Glutamatergic neuron (in vitro differentiated cells): ENCODE measurements around the gene TGFBR2. TPM values are rescaled to one million over a fixed set of nuclear protein-coding genes. Genes with fewer than 3 reads are reported as not detected.

ENCODE experiments used
- DNase-seq: peaks from one replicate; pipeline ENCODE4 v3.0.0; 2022
- H3K27ac Mint-ChIP-seq: one replicate; pipeline ENCODE4 v1.8.0; 2020; ENCODE audit warnings: mild to moderate bottlenecking, mixed read lengths, inconsistent platforms; ENCODE audit not compliant: unreplicated experiment
- H3K27me3 Mint-ChIP-seq: one replicate; pipeline ENCODE4 v1.8.0; 2020; ENCODE audit warnings: mild to moderate bottlenecking, moderate library complexity, mixed read lengths, inconsistent platforms; ENCODE audit not compliant: unreplicated experiment
- H3K36me3 Mint-ChIP-seq: one replicate; pipeline ENCODE4 v1.8.0; 2020; ENCODE audit warnings: mild to moderate bottlenecking, mixed read lengths, inconsistent platforms; ENCODE audit not compliant: unreplicated experiment
- H3K4me1 Mint-ChIP-seq: one replicate; pipeline ENCODE4 v1.8.0; 2020; ENCODE audit warnings: mild to moderate bottlenecking, low read depth, mixed read lengths, inconsistent platforms; ENCODE audit not compliant: unreplicated experiment
- H3K4me3 Mint-ChIP-seq: one replicate; pipeline ENCODE4 v1.8.0; 2020; ENCODE audit warnings: mild to moderate bottlenecking, mixed read lengths, inconsistent platforms; ENCODE audit not compliant: unreplicated experiment
- H3K9me3 Mint-ChIP-seq: one replicate; pipeline ENCODE4 v1.8.0; 2020; ENCODE audit warnings: mild to moderate bottlenecking, moderate library complexity, mixed read lengths, inconsistent platforms; ENCODE audit not compliant: unreplicated experiment
- total RNA-seq: library from RNA; stranded (reverse); fragmentation: NEBNext Ultra II Directional; extraction: Animal tissue kit (Norgen Biotek cat#: 25700); gene quantifications from one replicate; pipeline ENCODE4 v1.2.1, GENCODE V29; 2021; ENCODE audit not compliant: unreplicated experiment
- TF ChIP-seq, protein P1 (sequence below): fragments of 200-600 bp; sonication (generic); IDR thresholded peaks from one replicate; pipeline ENCODE4 v1.5.0; 2021; ENCODE audit not compliant: partially characterized antibody, unreplicated experiment

TGFBR2 gene
- total RNA-seq, 1 donor from 2014 or later, result 0.96 TPM

DNA sequence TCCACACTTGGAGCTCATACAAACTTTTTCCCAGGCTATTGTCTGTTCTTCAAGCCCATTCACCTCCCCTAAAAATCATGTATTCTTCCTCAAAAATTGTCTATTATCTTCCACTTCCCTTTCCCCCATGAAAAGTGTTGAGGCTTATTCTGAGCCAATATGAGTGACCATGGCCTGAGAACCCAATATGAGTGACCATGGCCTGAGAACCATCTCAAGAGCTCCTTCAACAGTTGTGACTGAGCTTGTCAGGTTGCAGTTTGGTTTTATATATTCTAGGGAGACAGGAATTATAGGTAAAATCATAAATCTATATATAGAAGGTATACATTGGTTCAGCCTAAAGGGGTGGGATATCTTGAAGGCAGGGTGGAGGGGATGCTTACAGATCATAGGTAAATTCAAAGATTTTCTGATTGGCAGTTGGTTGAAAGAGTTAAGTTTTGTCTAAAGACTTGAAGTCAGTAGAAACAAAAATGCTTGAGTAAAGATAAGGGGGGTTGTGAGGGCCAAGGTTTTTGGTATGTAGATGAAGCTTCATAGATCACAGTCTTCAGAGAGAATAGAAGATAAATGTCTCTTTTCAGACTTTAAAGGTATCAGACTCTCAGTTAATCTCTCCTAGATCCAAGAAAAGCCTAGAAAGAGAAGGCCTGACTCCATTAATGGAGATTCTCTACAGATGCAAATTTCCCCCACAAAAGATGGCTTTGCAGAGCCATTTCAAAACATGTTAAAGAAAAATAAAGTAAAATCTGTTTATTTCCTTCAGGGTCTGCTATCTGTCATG lies 95.8 kb downstream of the TGFBR2 start:
- Mint-ChIP-seq H3K4me3 (no peak overlapping the region), H3K4me1 (no peaks in the 10 kb centered on the region), H3K36me3 (no peaks in the 10 kb centered on the region), H3K27me3 (peaks cover 3% of the 10 kb centered on the region), H3K27ac (no peak overlapping the region), H3K9me3 (no peaks in the 10 kb centered on the region)
- DNase-seq, result no peak
- TF ChIP-seq, protein P1, sequence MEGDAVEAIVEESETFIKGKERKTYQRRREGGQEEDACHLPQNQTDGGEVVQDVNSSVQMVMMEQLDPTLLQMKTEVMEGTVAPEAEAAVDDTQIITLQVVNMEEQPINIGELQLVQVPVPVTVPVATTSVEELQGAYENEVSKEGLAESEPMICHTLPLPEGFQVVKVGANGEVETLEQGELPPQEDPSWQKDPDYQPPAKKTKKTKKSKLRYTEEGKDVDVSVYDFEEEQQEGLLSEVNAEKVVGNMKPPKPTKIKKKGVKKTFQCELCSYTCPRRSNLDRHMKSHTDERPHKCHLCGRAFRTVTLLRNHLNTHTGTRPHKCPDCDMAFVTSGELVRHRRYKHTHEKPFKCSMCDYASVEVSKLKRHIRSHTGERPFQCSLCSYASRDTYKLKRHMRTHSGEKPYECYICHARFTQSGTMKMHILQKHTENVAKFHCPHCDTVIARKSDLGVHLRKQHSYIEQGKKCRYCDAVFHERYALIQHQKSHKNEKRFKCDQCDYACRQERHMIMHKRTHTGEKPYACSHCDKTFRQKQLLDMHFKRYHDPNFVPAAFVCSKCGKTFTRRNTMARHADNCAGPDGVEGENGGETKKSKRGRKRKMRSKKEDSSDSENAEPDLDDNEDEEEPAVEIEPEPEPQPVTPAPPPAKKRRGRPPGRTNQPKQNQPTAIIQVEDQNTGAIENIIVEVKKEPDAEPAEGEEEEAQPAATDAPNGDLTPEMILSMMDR, result no peak

DNA sequence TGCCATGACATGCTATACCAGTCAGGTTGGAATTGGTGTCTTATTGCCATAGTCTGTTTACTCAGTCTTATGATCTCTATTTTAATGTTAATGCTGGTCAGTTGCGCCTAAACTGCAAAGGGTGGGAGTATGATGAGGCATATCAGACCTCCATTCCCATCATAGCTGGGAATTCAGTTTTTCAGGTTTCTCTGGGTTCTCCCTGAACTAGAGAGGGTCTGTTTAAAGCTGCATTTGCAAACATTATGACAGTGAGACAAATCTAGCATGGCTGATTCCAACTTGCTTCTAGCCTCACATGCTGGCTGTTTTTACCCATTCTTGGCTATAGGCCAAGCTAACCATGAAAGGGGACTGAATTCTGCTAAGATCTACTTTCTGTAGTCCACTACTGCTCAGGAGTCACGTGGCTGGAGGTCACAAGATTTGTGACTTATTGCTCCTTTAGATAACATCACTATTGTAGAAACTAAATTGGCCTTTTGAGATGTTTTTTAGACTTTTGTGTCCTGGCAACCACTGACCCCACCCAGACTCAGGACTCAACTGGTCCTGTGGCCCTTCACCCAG lies 96.5 kb downstream of the TGFBR2 start:
- DNase-seq, result no peak
- Mint-ChIP-seq H3K9me3 (no peaks in the 10 kb centered on the region), H3K4me3 (no peak overlapping the region), H3K4me1 (no peaks in the 10 kb centered on the region), H3K27me3 (peaks cover 3% of the 10 kb centered on the region), H3K27ac (no peak overlapping the region), H3K36me3 (no peaks in the 10 kb centered on the region)
- TF ChIP-seq, protein P1, result no peak

DNA sequence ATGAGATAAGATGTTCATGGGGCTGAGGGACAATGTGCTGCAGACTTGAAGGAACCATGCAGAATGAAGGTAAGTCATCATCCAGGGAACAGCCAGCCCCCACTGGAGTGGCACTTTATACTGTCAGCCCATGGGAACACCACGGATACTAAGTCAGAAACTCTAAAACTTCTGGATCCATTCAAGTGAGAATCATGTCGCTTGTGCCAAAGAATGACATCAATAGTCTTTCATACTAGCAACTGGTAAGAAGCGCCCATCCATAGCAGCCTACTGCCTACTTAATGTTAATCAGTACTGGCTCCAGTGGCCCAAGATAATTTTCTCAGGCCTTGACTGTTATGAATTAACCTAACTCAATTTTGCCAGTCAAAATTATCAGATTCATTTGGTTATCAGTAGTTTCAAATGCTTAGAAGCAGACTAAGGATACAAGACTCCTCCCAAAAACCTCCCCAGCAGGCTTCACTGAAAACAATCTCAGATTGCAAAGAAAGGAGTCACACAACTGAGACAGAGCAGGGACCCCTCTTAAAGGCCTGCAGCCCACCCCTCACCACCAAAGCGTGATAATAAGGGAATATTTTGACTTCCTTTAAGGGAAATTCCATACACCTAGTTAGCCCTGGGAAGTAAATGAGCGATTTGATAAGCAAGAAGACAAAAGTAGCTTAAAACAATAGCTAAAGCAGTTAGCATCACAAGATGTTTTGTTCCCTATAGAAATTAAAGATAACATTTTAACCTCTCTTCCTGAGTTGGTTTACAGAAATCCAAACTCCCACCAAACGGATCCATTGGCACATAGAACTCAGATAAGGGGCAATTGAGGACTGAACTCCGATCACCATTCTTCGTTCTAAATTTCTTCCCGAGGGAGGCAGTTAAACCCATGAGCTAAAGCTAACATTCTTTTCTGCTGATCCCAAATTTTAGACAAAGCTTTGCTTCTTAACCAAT lies 98.8 kb downstream of the TGFBR2 start:
- H3K27me3 Mint-ChIP-seq, result peaks cover 3% of the 10 kb centered on the region
- H3K4me1 Mint-ChIP-seq, result no peaks in the 10 kb centered on the region
- no peak overlapping the region for H3K4me3 Mint-ChIP-seq
- H3K9me3 Mint-ChIP-seq, result no peaks in the 10 kb centered on the region
- no peak overlapping the region for H3K27ac Mint-ChIP-seq
- TF ChIP-seq, protein P1, result no peak
- no peaks in the 10 kb centered on the region for H3K36me3 Mint-ChIP-seq
- DNase-seq, result no peak

DNA sequence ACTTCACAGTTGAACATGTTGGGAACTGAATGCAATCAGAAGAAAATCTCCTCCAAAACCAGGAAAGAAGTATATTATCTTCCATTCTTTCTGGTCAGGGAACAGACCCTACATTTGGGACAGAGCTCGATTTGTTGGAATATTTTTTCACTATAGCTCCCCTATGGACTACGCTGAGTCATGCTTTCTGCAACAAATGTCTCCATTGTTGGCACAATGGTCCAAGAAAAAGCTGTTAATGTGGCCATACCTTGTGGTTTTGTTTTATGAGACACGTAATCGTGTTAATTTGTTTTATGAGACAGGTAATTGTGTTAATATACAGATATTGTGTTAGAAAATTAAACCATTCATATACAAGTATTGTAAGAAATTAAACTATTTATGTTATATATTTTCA lies 101.4 kb downstream of the TGFBR2 start:
- no peak overlapping the region for H3K27ac Mint-ChIP-seq
- no peaks in the 10 kb centered on the region for H3K36me3 Mint-ChIP-seq

More for the DNA sequence above, 101.4 kb downstream of the TGFBR2 start:
- Mint-ChIP-seq H3K27me3 (peaks cover 3% of the 10 kb centered on the region), H3K9me3 (no peaks in the 10 kb centered on the region), H3K4me1 (no peaks in the 10 kb centered on the region), H3K4me3 (no peak overlapping the region)
- DNase-seq, result no peak
- TF ChIP-seq, protein P1, result no peak
